H1 (cell line): Measurements from ENCODE around the gene FAM222B. TPM values are rescaled to one million over a fixed set of nuclear protein-coding genes. Genes with fewer than 3 reads are reported as not detected.

ENCODE experiments used
- CTCF ChIA-PET: fragments of 300-600 bp; sonication (Branson Sonifier 250); formaldehyde crosslinking; loops from one replicate; lab custom pipeline; 2021; ENCODE audit not compliant: partially characterized antibody; lab: Charles Lee
- POLR2A ChIA-PET: fragments of 300-600 bp; sonication (Branson Sonifier 250); formaldehyde crosslinking; loops from one replicate; lab custom pipeline; 2021; ENCODE audit warnings: inconsistent platforms; ENCODE audit not compliant: partially characterized antibody; lab: Charles Lee
- DNase-seq, 2 experiments: peaks; one replicate each; pipeline versions ENCODE4 v3.0.0 to v3.0.0-alpha.2; 2010 to 2022; ENCODE audit warnings: low spot score in 2 of 2, low read depth in 1 of 2, mixed read lengths in 1 of 2
- FAIRE-seq: peaks from 2 replicates; lab custom pipeline; 2011; peaks lifted over from hg19 to GRCh38; lab: Jason Lieb, UNC
- H2AFZ ChIP-seq: 2 replicates; pipeline ENCODE4 v1.8.1; 2012; ENCODE audit warnings: low read length, inconsistent platforms
- H2AK5ac ChIP-seq: 2 replicates; pipeline ENCODE4 v1.6.1; 2013; ENCODE audit warnings: low read depth, low read length
- H2BK120ac ChIP-seq: replicated peaks from 2 replicates; pipeline ENCODE3; 2013; ENCODE audit warnings: low read depth, low read length, inconsistent platforms
- H2BK12ac ChIP-seq: 2 replicates; pipeline ENCODE4 v1.6.1; 2013; ENCODE audit warnings: low read depth, low read length
- H2BK15ac ChIP-seq: 2 replicates; pipeline ENCODE4 v1.6.1; 2013; ENCODE audit warnings: low read length
- H2BK20ac ChIP-seq: 2 replicates; pipeline ENCODE4 v1.6.1; 2013; ENCODE audit warnings: low read length
- H2BK5ac ChIP-seq: 2 replicates; pipeline ENCODE4 v1.6.1; 2013; ENCODE audit warnings: low read depth, low read length
- H3K14ac ChIP-seq: 2 replicates; pipeline ENCODE4 v1.6.1; 2013; ENCODE audit warnings: inconsistent platforms; ENCODE audit not compliant: insufficient read length
- H3K18ac ChIP-seq: 2 replicates; pipeline ENCODE4 v1.6.1; 2013; ENCODE audit warnings: low read length; ENCODE audit errors: extremely low read depth
- H3K23ac ChIP-seq: 2 replicates; pipeline ENCODE4 v1.6.1; 2013; ENCODE audit warnings: inconsistent platforms; ENCODE audit not compliant: insufficient read length
- H3K23me2 ChIP-seq: 2 replicates; pipeline ENCODE4 v1.6.1; 2013; ENCODE audit warnings: low read depth, low read length
- H3K27ac ChIP-seq: 2 replicates; pipeline ENCODE4 v1.6.1; 2011; ENCODE audit warnings: low read depth, low read length, inconsistent platforms
- H3K27me3 ChIP-seq, 4 experiments: replicated peaks in 1 of 4; 1 replicate in 1 of 4; 2 replicates in 3 of 4; pipeline versions ENCODE4 v1.6.1 to v1.8.1; 2011 to 2013; ENCODE audit warnings: low read length in 3 of 4, mild to moderate bottlenecking in 3 of 4, inconsistent platforms in 2 of 4, mixed read lengths in 2 of 4, moderate library complexity in 1 of 4; ENCODE audit not compliant: control insufficient read depth in 3 of 4, insufficient read depth in 3 of 4; ENCODE audit errors: extremely low read depth in 1 of 4
- H3K36me3 ChIP-seq, 4 experiments: 2 replicates each; pipeline versions ENCODE4 v1.6.1 to v1.8.1; 2011 to 2013; ENCODE audit warnings: mild to moderate bottlenecking in 4 of 4, low read length in 3 of 4, moderate library complexity in 2 of 4, control low read depth in 1 of 4, inconsistent platforms in 1 of 4; ENCODE audit not compliant: insufficient read depth in 4 of 4, control insufficient read depth in 2 of 4
- H3K4ac ChIP-seq: replicated peaks from 2 replicates; pipeline ENCODE3; 2013; ENCODE audit warnings: low read length, low read depth, mixed read lengths, inconsistent platforms; ENCODE audit not compliant: insufficient read length
- H3K4me1 ChIP-seq, 4 experiments: replicated peaks in 1 of 4; 1 replicate in 1 of 4; 2 replicates in 3 of 4; pipeline versions ENCODE4 v1.6.1 to v1.8.1; 2011 to 2013; ENCODE audit warnings: low read length in 3 of 4, inconsistent platforms in 2 of 4, mixed read lengths in 1 of 4; ENCODE audit not compliant: insufficient read depth in 4 of 4, control insufficient read depth in 3 of 4
- H3K4me2 ChIP-seq, 2 experiments: 2 replicates each; pipeline versions ENCODE4 v1.6.1 to v1.8.1; 2011 to 2013; ENCODE audit warnings: low read depth in 2 of 2, low read length in 2 of 2, control low read depth in 1 of 2, inconsistent platforms in 1 of 2, mild to moderate bottlenecking in 1 of 2; ENCODE audit not compliant: insufficient read depth in 1 of 2
- H3K4me3 ChIP-seq, 4 experiments: fragments of 200-600, 300-600 bp in 1 of 4; sonication (generic), shearing (Covaris generic), sonication (Bioruptor Twin) in 1 of 4; 2 replicates each; pipeline versions ENCODE4 v1.5.1 to v1.8.1; 2011 to 2016; ENCODE audit warnings: low read length in 4 of 4, low read depth in 3 of 4, control low read depth in 2 of 4, inconsistent platforms in 2 of 4, mild to moderate bottlenecking in 2 of 4, mixed read lengths in 1 of 4, moderate library complexity in 1 of 4; ENCODE audit not compliant: insufficient read depth in 2 of 4; ENCODE audit errors: extremely low read depth in 1 of 4
- H3K56ac ChIP-seq: replicated peaks from 2 replicates; pipeline ENCODE3; 2013; ENCODE audit warnings: low read depth, mild to moderate bottlenecking, mixed read lengths, low read length, inconsistent platforms; ENCODE audit not compliant: insufficient read length
- H3K79me1 ChIP-seq: 2 replicates; pipeline ENCODE4 v1.6.1; 2013; ENCODE audit warnings: low read depth, low read length, control low read depth
- H3K79me2 ChIP-seq, 2 experiments: 2 replicates each; pipeline versions ENCODE4 v1.6.1 to v1.8.1; 2012 to 2013; ENCODE audit warnings: low read length in 2 of 2, mild to moderate bottlenecking in 2 of 2, inconsistent platforms in 1 of 2; ENCODE audit not compliant: insufficient read depth in 2 of 2, control insufficient read depth in 1 of 2
- H3K9ac ChIP-seq, 4 experiments: replicated peaks in 1 of 4; 1 replicate in 1 of 4; 2 replicates in 3 of 4; pipeline versions ENCODE4 v1.6.1 to v1.8.1; 2011 to 2013; ENCODE audit warnings: low read depth in 3 of 4, low read length in 3 of 4, control low read depth in 2 of 4, mild to moderate bottlenecking in 2 of 4, moderate library complexity in 2 of 4, inconsistent platforms in 1 of 4; ENCODE audit errors: extremely low read depth in 1 of 4
- H3K9me3 ChIP-seq, 2 experiments: 2 replicates each; pipeline versions ENCODE4 v1.6.1 to v1.8.1; 2012 to 2013; ENCODE audit warnings: mild to moderate bottlenecking in 2 of 2, moderate library complexity in 2 of 2, control low read depth in 1 of 2, inconsistent platforms in 1 of 2, low read depth in 1 of 2, low read length in 1 of 2, mixed read lengths in 1 of 2; ENCODE audit not compliant: insufficient read depth in 2 of 2
- H4K20me1 ChIP-seq, 2 experiments: replicated peaks in 1 of 2; 2 replicates each; pipeline versions ENCODE3 to v1.8.1; 2011 to 2013; ENCODE audit warnings: inconsistent platforms in 2 of 2, low read length in 2 of 2, mild to moderate bottlenecking in 1 of 2; ENCODE audit not compliant: insufficient read depth in 2 of 2, control insufficient read depth in 1 of 2
- H4K5ac ChIP-seq: 2 replicates; pipeline ENCODE4 v1.6.1; 2013; ENCODE audit warnings: low read length, low read depth, mixed read lengths, inconsistent platforms; ENCODE audit not compliant: insufficient read length
- H4K8ac ChIP-seq: 2 replicates; pipeline ENCODE4 v1.8.0; 2013; ENCODE audit warnings: mild to moderate bottlenecking, moderate library complexity, low read length, inconsistent platforms; ENCODE audit not compliant: insufficient read depth; ENCODE audit errors: extremely low read depth
- H4K91ac ChIP-seq: replicated peaks from 2 replicates; pipeline ENCODE3; 2013; ENCODE audit warnings: low read length, mixed read lengths, inconsistent platforms; ENCODE audit not compliant: insufficient read length
- CTCF ChIP-seq, 3 experiments: IDR thresholded peaks; 1 replicate in 2 of 3; 2 replicates in 1 of 3; pipeline versions ENCODE4 v1.5.1 to v1.6.1; 2011; ENCODE audit warnings: low read length in 3 of 3, mild to moderate bottlenecking in 3 of 3, inconsistent platforms in 2 of 3, low read depth in 1 of 3, moderate library complexity in 1 of 3; ENCODE audit not compliant: insufficient read depth in 1 of 3; ENCODE audit errors: control extremely low read depth in 1 of 3
- HDAC6 ChIP-seq: IDR thresholded peaks from one replicate; pipeline ENCODE4 v1.7.1; 2012; ENCODE audit warnings: low read depth, mild to moderate bottlenecking, inconsistent platforms, low read length, moderate library complexity
- KDM1A ChIP-seq: fragments of 200-600, 300-600 bp; sonication (generic); IDR thresholded peaks from 2 replicates; pipeline ENCODE4 v1.7.1; 2016; ENCODE audit warnings: mild to moderate bottlenecking, low read length, borderline replicate concordance
- NANOG ChIP-seq: IDR thresholded peaks from 2 replicates; pipeline ENCODE4 v1.6.1; 2011; ENCODE audit warnings: low read length, low read depth, mild to moderate bottlenecking, inconsistent platforms; ENCODE audit not compliant: insufficient read depth, poor library complexity, severe bottlenecking
- RAD21 ChIP-seq, 2 experiments: IDR thresholded peaks in 1 of 2; conservative IDR thresholded peaks in 1 of 2; 2 replicates each; pipeline ENCODE4 v1.6.1; 2011; ENCODE audit warnings: low read depth in 2 of 2, low read length in 2 of 2, improper control_type of control experiment in 1 of 2, inconsistent platforms in 1 of 2, mild to moderate bottlenecking in 1 of 2, moderate library complexity in 1 of 2
- SP4 ChIP-seq: IDR thresholded peaks from 2 replicates; pipeline ENCODE4 v1.6.1; 2012; ENCODE audit warnings: low read length, inconsistent platforms
- WGBS, 2 experiments: shearing (Covaris generic) in 1 of 2; methylation state at CpG; one replicate each; pipeline versions ENCODE4 v1.1.6 to v1.1.7; 2013 to 2015; ENCODE audit warnings: low lambda C conversion rate in 2 of 2, mixed read lengths in 2 of 2, inconsistent platforms in 1 of 2, low coverage in 1 of 2, missing lambda C conversion rate in 1 of 2; ENCODE audit not compliant: insufficient replicate concordance in 2 of 2, insufficient coverage in 1 of 2, insufficient read length in 1 of 2; ENCODE audit errors: extremely low coverage in 1 of 2, missing lambda C conversion rate in 1 of 2; 5-methylcytosine and 5-hydroxymethylcytosine counted together
- polyA plus RNA-seq, 7 experiments: library from polyadenylated mRNA; depleted of rRNA in 3 of 7; stranded (reverse) in 5 of 7; unstranded in 2 of 7; fragments of >200 nt in 5 of 7; fragments of 200-250 nt in 2 of 7; gene quantifications; 1 replicate in 5 of 7; 2 replicates in 1 of 7; 4 replicates in 1 of 7; pipeline versions ENCODE4 v1.2.1 to v1.2.3, GENCODE V29; 2011 to 2013; ENCODE audit warnings: missing spikeins in 2 of 7, mixed read lengths in 2 of 7
- total RNA-seq: library from RNA; stranded (reverse); fragmentation: NEBNext Ultra II Directional; extraction: Animal tissue kit (Norgen Biotek cat#: 25700); gene quantifications from 2 replicates; pipeline ENCODE4 v1.2.1, GENCODE V29; 2021

Gene FAM222B
- total and polyA plus RNA-seq, 2 of the 8 experiments (the other 6 are each of a cell fraction or from before 2014, with no cell fraction given) = 42.1 to 81.7 TPM

GRCh38 chr17:28889996-28890395 is 47.4 kb upstream of the FAM222B start:
- Histone ChIP-seq H3K4me2 (no peak overlapping the region), H4K91ac (no peak overlapping the region), H3K56ac (no peak overlapping the region), H3K27me3 (no peaks in the 10 kb centered on the region), H3K4me1 (peaks cover 0 to 3% (median under 1%) of the 10 kb centered on the region in 4 experiments; a peak in 2 of 7 replicates), H2BK5ac (no peak overlapping the region), H3K4ac (no peak overlapping the region), H4K5ac (no peak overlapping the region), H3K14ac (no peak overlapping the region), H2BK15ac (no peak overlapping the region), H2AFZ (no peak overlapping the region), H3K23me2 (peaks cover 2% of the 10 kb centered on the region; the same call in 1 of the 2 replicates), H3K9me3 (no peaks in the 10 kb centered on the region), H2BK120ac (no peak overlapping the region), H3K18ac (no peak overlapping the region), H3K23ac (no peak overlapping the region), H3K4me3 (no peak overlapping the region), H3K27ac (no peak overlapping the region), H4K20me1 (peaks cover 2 to 9% of the 10 kb centered on the region in 2 experiments), H3K79me1 (peaks cover 3% of the 10 kb centered on the region; the same call in 1 of the 2 replicates), H2BK20ac (no peak overlapping the region), H2BK12ac (0 out of 2 replicates have a peak overlapping the region, but pooled peaks have one; percentile 39), H3K79me2 (peaks cover 0 to 9% of the 10 kb centered on the region in 2 experiments; a peak in 1 of 4 replicates), H4K8ac (no peak overlapping the region), H3K36me3 (peaks cover 0 to 5% (median 0%) of the 10 kb centered on the region in 4 experiments; a peak in 2 of 8 replicates), H2AK5ac (no peak overlapping the region), H3K9ac (no peak overlapping the region)
- FAIRE-seq (no peak), DNase-seq (no peak)
- ChIA-PET POLR2A (interaction anchor here (0.6 to 1.8 kb wide), 10 partner anchors 8 to 138 kb away, joined by 3 to 8 read pairs (median 4); no protein-coding TSS in a partner anchor), CTCF (interaction anchor here (0.6 to 1.5 kb wide), 3 partner anchors 9 to 41 kb away, joined by 3 to 6 read pairs (median 5); no protein-coding TSS in a partner anchor)
- TF ChIP-seq RAD21 (IDR thresholded peaks at IDR 0.05 in 1 of 2, conservative IDR thresholded peaks at IDR 0.05 in 1 of 2; ENCODE audit: low read depth in 2 of 2, low read length in 2 of 2) (no peak), KDM1A (no peak), NANOG (no peak), CTCF (IDR thresholded peaks at IDR 0.05; ENCODE audit: control extremely low read depth in 1 of 3, insufficient read depth in 1 of 3, low read depth in 1 of 3, low read length in 3 of 3) (no peak), HDAC6 (no peak), SP4 (no peak)
- 91% methylated on average over 5 of the region's 5 CpGs; no CpG with 5 or more reads in 1 of the 2 experiments for whole genome bisulfite sequencing, 2 experiments
